ENCODE data around the gene CALCR. TPM values are rescaled to one million over a fixed set of nuclear protein-coding genes. Genes with fewer than 3 reads are reported as not detected.

The CALCR gene
- total RNA-seq, 2 experiments from 2014 or later = not detected

- Mint-ChIP-seq H3K9me3 (no peaks in the 10 kb centered on the region), H3K36me3 (ENCODE audit: low read depth) (no peaks in the 10 kb centered on the region), H3K27ac (no peak overlapping the region), H3K4me1 (ENCODE audit: low read depth) (no peaks in the 10 kb centered on the region), H3K27me3 (peaks cover under 1% of the 10 kb centered on the region), H3K4me3 (no peak overlapping the region)
- DNase-seq (no peak), ATAC-seq (no peak)
- ChIA-PET CTCF (interaction anchor here (0.8 to 1.3 kb wide), 2 partner anchors 8 to 12 kb away, joined by 3 read pairs; no protein-coding TSS in a partner anchor), POLR2A (no interaction called here)
- TF ChIP-seq CTCF (IDR thresholded peaks at IDR 0.05) = no peak
- intact Hi-C loops (cut with micrococcal nuclease) = no loop called here
Observed at GRCh38 chr7:93558705-93559614, 15.6 kb downstream of the CALCR start.

- Mint-ChIP-seq H3K27ac (no peak overlapping the region), H3K4me1 (ENCODE audit: low read depth) (no peaks in the 10 kb centered on the region), H3K9me3 (no peaks in the 10 kb centered on the region), H3K27me3 (no peaks in the 10 kb centered on the region), H3K4me3 (no peak overlapping the region), H3K36me3 (ENCODE audit: low read depth) (no peaks in the 10 kb centered on the region)
- intact Hi-C loops (cut with micrococcal nuclease) = loop anchor here (5.0 kb wide), 1 partner anchor 305 kb away; no protein-coding TSS in a partner anchor
- ChIA-PET POLR2A (no interaction called here), CTCF (interaction anchor here (0.9 to 3.7 kb wide), 6 partner anchors 18 to 310 kb away, joined by 3 to 40 read pairs (median 4); no protein-coding TSS in a partner anchor)
- DNase-seq (no peak), ATAC-seq (no peak)
- TF ChIP-seq CTCF (IDR thresholded peaks at IDR 0.05) = no peak
Observed at GRCh38 chr7:93551931-93552330, 22.6 kb downstream of the CALCR start.

GRCh38 chr7:93551063-93551895, 23.2 kb downstream of the CALCR start:
- POLR2A ChIA-PET = no interaction called here
- Mint-ChIP-seq H3K27ac (no peak overlapping the region), H3K36me3 (ENCODE audit: low read depth) (no peaks in the 10 kb centered on the region), H3K27me3 (no peaks in the 10 kb centered on the region), H3K4me1 (ENCODE audit: low read depth) (no peaks in the 10 kb centered on the region), H3K4me3 (no peak overlapping the region), H3K9me3 (no peaks in the 10 kb centered on the region)
- TF ChIP-seq CTCF (IDR thresholded peaks at IDR 0.05) = peak; percentile 35
- CTCF ChIA-PET = interaction anchor here (0.6 to 3.7 kb wide), 17 partner anchors 8 to 320 kb away, joined by 3 to 40 read pairs (median 3); no protein-coding TSS in a partner anchor
- intact Hi-C loops (cut with micrococcal nuclease) = loop anchor here (5.0 kb wide), 1 partner anchor 304 kb away; no protein-coding TSS in a partner anchor
- peak; percentile 16 for DNase-seq
- no peak for ATAC-seq

GRCh38 chr7:93547716-93548115, 26.8 kb downstream of the CALCR start:
- Mint-ChIP-seq H3K27ac (no peak overlapping the region), H3K9me3 (no peaks in the 10 kb centered on the region), H3K27me3 (no peaks in the 10 kb centered on the region), H3K36me3 (ENCODE audit: low read depth) (no peaks in the 10 kb centered on the region), H3K4me3 (no peak overlapping the region), H3K4me1 (ENCODE audit: low read depth) (no peaks in the 10 kb centered on the region)
- CTCF ChIA-PET = interaction anchor here (1.2 to 1.5 kb wide), 2 partner anchors 12 to 105 kb away, joined by 3 to 5 read pairs; no protein-coding TSS in a partner anchor
- ATAC-seq (no peak), DNase-seq (no peak)
- TF ChIP-seq CTCF (IDR thresholded peaks at IDR 0.05) = no peak
- intact Hi-C loops (cut with micrococcal nuclease) = no loop called here
- POLR2A ChIA-PET = no interaction called here
